HG02885 (cell line): ENCODE measurements around the gene FBXW8.

Experiments used
- ATAC-seq: cut with Tn5 transposase; IDR thresholded peaks from one replicate; pipeline ENCODE4 v1.9.1; 2021; ENCODE audit warnings: mild to moderate bottlenecking; ENCODE audit not compliant: unreplicated experiment, poor library complexity

FBXW8 gene

GRCh38 chr12:116982791-116983411, 72.2 kb downstream of the FBXW8 start:
- ATAC-seq: no peak

- no peak for ATAC-seq
These were observed 73.3 kb downstream of the FBXW8 start for GRCh38 chr12:116984098-116984497.

- no peak for ATAC-seq
These were observed 79.6 kb downstream of the FBXW8 start for GRCh38 chr12:116990329-116990728.

- ATAC-seq: no peak
These were observed 80.5 kb downstream of the FBXW8 start for GRCh38 chr12:116990971-116991966.

GRCh38 chr12:116996093-116996492, 85.3 kb downstream of the FBXW8 start:
- ATAC-seq: no peak

GRCh38 chr12:116996621-116997020, 85.9 kb downstream of the FBXW8 start:
- no peak for ATAC-seq

- no peak for ATAC-seq
These were observed 88.3 kb downstream of the FBXW8 start for GRCh38 chr12:116999066-116999465.

GRCh38 chr12:117000316-117000715, 89.6 kb downstream of the FBXW8 start:
- no peak for ATAC-seq

GRCh38 chr12:117002051-117002817, 91.5 kb downstream of the FBXW8 start:
- no peak for ATAC-seq

- no peak for ATAC-seq
These were observed 93.2 kb downstream of the FBXW8 start for GRCh38 chr12:117003883-117004404.

- no peak for ATAC-seq
These were observed 94.8 kb downstream of the FBXW8 start for GRCh38 chr12:117005417-117006046.

- ATAC-seq: no peak
These were observed 95.6 kb downstream of the FBXW8 start for GRCh38 chr12:117006333-117006732.

GRCh38 chr12:117007577-117007976, 96.8 kb downstream of the FBXW8 start:
- ATAC-seq: no peak

GRCh38 chr12:117009759-117010158, 99.0 kb downstream of the FBXW8 start:
- ATAC-seq: no peak

- ATAC-seq: no peak
These were observed 100.1 kb downstream of the FBXW8 start for GRCh38 chr12:117010693-117011451.

GRCh38 chr12:117011988-117012805, 101.4 kb downstream of the FBXW8 start:
- no peak for ATAC-seq

- no peak for ATAC-seq
These were observed 103.0 kb downstream of the FBXW8 start for GRCh38 chr12:117013726-117014125.

GRCh38 chr12:117014342-117014887, 103.7 kb downstream of the FBXW8 start:
- no peak for ATAC-seq
